ENCODE measurements around the gene NOM1.
"Not testable (repeated sequence)": the region's sequence is repeated elsewhere in the genome, so short reads cannot be mapped to it uniquely, and the experiment has no call there.

The NOM1 gene

GRCh38 chr7:156948361-156948760, 1.2 kb upstream of the NOM1 start:
- H3K36me3 ChIP-seq = peaks cover 23% of the 10 kb centered on the region
- no peaks in the 10 kb centered on the region for H3K27me3 ChIP-seq (ENCODE audit: insufficient read depth, low read depth, severe bottlenecking)
- TF ChIP-seq CTCF (IDR thresholded peaks at IDR 0.05; ENCODE audit: low read depth, low read length) = no peak
- no peak overlapping the region for H3K27ac ChIP-seq
- H3K9me3 ChIP-seq (ENCODE audit: severe bottlenecking) = no peaks in the 10 kb centered on the region
- no peak for DNase-seq
- H3K4me3 ChIP-seq (ENCODE audit: low read depth, low read length) = no peak overlapping the region

GRCh38 chr7:156950381-156950858, 908 bp downstream of the NOM1 start:
- H3K36me3 ChIP-seq = peaks cover 43% of the 10 kb centered on the region
- peak overlapping the region; percentile 77 for H3K4me3 ChIP-seq (ENCODE audit: low read depth, low read length)
- no peaks in the 10 kb centered on the region for H3K9me3 ChIP-seq (ENCODE audit: severe bottlenecking)
- no peaks in the 10 kb centered on the region for H3K27me3 ChIP-seq (ENCODE audit: insufficient read depth, low read depth, severe bottlenecking)
- no peak for DNase-seq
- TF ChIP-seq CTCF (IDR thresholded peaks at IDR 0.05; ENCODE audit: low read depth, low read length) = no peak
- peak overlapping the region; percentile 87 for H3K27ac ChIP-seq

GRCh38 chr7:156953215-156953614, 3.7 kb downstream of the NOM1 start:
- not testable (repeated sequence) for H3K27me3 ChIP-seq (ENCODE audit: insufficient read depth, low read depth, severe bottlenecking); H3K9me3 ChIP-seq (ENCODE audit: severe bottlenecking); H3K4me3 ChIP-seq (ENCODE audit: low read depth, low read length); DNase-seq
- peak overlapping the region; percentile 92; the same call in 1 of the 2 replicates for H3K27ac ChIP-seq
- peaks cover 68% of the 10 kb centered on the region for H3K36me3 ChIP-seq

DNA sequence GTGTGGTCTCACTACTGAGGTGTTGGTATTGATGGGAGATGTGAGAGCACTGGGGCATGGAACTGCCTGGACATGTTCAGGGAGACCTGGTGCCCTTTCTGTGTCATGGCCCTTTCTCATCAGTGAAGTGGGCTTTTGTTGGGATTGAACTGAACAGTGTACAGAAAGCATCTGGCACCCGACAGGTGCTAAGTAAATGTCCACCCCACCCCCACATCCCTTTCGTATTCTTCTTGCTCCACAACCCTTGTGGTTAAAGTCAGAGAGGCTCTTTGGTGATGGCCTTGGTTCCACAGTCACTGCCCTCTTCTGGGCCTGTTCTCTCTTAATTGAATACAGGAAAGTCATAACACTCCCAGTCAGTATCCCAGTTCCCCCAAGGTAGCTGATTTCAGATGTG, 5.4 kb downstream of the NOM1 start:
- Histone ChIP-seq H3K36me3 (peaks cover 80% of the 10 kb centered on the region), H3K4me3 (ENCODE audit: low read depth, low read length) (no peak overlapping the region), H3K9me3 (ENCODE audit: severe bottlenecking) (no peaks in the 10 kb centered on the region), H3K27me3 (ENCODE audit: insufficient read depth, low read depth, severe bottlenecking) (no peaks in the 10 kb centered on the region), H3K27ac (peak overlapping the region; percentile 92)
- DNase-seq = peak; percentile 76
- no peak for TF ChIP-seq CTCF (IDR thresholded peaks at IDR 0.05; ENCODE audit: low read depth, low read length)

GRCh38 chr7:156956727-156957126, 7.2 kb downstream of the NOM1 start:
- Histone ChIP-seq H3K4me3 (ENCODE audit: low read depth, low read length) (no peak overlapping the region), H3K36me3 (peaks cover 93% of the 10 kb centered on the region), H3K9me3 (ENCODE audit: severe bottlenecking) (no peaks in the 10 kb centered on the region), H3K27ac (no peak overlapping the region), H3K27me3 (ENCODE audit: insufficient read depth, low read depth, severe bottlenecking) (no peaks in the 10 kb centered on the region)
- no peak for TF ChIP-seq CTCF (IDR thresholded peaks at IDR 0.05; ENCODE audit: low read depth, low read length)
- no peak for DNase-seq

DNA sequence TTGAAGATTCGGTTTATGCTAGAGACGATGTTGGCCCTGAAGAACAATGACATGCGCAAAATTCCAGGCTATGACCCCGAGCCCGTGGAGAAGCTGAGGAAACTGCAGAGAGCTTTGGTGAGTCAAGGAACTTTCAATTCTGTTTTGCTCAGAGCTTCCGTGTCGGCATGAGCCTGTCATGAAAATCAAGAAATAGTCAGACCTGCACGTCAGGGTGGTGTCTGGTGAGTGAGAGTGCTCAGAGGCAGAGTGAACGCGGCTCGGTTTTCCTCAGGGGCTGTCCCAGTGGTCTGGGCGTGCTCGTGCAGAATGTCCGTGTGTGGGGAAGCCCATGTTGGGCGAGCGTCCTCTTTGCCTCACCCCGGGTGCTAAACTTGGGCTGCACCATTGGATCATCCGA, 12.6 kb downstream of the NOM1 start:
- H3K27ac ChIP-seq = no peak overlapping the region
- H3K27me3 ChIP-seq (ENCODE audit: insufficient read depth, low read depth, severe bottlenecking) = no peaks in the 10 kb centered on the region
- H3K4me3 ChIP-seq (ENCODE audit: low read depth, low read length) = no peak overlapping the region
- TF ChIP-seq CTCF (IDR thresholded peaks at IDR 0.05; ENCODE audit: low read depth, low read length) = no peak
- DNase-seq = no peak
- no peaks in the 10 kb centered on the region for H3K9me3 ChIP-seq (ENCODE audit: severe bottlenecking)
- peaks cover 68% of the 10 kb centered on the region for H3K36me3 ChIP-seq
